Measurements from ENCODE around the gene FUOM.

FUOM gene, protein sequence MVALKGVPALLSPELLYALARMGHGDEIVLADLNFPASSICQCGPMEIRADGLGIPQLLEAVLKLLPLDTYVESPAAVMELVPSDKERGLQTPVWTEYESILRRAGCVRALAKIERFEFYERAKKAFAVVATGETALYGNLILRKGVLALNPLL

DNA sequence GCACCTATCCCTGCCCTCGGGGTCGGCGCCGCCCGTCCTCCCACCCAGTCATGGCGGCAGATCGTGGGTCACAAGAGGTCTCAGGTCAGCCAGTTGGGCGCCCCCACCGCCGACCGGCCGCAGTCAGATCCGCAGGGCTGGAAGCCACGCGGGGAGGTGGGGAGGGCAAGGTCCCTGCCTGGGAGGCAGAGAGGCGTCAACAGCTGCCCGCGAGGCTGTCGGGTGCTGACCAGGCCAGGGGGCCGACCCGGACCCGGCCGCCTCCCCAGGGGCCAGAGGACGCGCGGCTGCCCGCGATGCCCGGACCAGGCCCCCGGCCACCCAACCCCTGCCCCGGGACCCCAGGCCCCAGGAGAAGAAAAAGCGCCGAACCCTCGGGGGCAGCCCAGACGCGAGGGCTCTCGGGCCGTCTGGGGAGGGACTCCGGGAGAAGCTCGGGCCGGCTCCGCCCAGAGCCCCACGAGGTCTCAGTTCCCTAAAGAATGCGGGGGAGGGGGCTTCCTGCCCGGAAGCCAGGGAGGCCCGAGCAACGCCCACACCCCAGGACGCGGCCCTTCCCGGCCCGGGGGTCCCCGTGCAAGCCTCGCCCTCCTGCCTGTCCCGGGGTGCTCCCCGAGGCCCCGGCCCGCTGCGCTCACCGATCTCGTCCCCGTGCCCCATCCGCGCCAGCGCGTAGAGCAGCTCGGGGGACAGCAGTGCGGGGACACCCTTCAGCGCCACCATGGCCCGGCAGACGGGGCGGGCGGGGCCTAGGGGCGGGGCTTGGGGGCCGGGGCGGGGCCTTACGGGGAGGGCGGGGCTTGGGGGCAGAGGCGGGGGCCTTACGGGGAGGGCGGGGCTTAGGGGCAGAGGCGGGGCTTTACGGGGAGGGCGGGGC is at the start of gene FUOM:
Gene FUOM (minus strand): TSS at position 735 of the 877 bp plus-strand sequence. CDS start 12 bp downstream, at position 723.
- peak; percentile 81 for DNase-seq

DNA sequence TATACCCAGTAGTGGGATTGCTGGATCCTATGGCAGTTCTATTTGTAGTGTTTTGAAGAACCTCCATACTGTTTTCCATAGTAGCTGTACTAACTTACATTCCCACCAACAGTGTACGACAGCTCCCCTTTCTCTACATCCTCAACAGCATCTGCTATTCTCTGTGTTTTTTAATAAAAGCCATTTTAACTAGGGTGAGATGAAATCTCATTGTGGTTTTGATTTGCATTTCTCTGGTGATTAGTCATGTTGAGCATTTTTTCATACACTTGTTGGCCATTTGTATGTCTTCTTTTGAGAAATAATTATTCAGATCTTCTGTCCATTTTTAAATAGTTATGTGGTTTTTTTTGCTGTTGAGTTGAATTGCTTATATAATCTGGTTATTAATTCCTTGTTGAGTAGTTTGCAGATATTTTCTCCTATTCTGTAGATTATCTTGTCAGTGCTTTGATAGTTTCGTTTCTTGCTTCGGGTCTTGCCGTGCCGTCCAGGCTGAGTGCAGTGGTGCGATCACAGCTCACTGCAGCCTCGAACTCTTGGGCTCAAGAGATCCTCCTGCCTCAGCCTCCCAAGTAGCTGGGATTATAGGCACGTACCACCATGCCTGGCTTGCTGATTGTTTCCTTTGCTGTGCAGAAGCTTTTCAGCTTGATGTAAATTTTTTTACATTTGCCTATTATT is 48.2 kb upstream of the FUOM start:
- DNase-seq = no peak

DNA sequence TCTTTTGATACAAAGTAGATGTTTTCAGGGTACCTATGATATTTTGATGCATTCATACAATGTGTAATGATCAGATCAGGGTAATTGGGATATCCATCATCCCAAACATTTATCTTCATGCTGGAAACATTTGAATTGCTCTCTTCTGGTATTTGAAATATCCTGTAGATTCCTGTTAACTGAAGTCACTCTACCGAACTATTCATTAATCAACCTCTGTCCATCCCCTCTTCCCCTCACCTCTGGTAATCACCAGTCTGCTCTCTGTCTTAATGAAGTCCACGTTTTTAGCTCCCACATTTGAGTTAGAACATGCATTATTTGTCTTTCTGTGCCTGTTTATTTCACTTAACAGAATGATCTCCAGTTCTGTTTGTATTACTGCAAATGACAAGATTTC is 47.5 kb upstream of the FUOM start:
- DNase-seq = no peak

DNA sequence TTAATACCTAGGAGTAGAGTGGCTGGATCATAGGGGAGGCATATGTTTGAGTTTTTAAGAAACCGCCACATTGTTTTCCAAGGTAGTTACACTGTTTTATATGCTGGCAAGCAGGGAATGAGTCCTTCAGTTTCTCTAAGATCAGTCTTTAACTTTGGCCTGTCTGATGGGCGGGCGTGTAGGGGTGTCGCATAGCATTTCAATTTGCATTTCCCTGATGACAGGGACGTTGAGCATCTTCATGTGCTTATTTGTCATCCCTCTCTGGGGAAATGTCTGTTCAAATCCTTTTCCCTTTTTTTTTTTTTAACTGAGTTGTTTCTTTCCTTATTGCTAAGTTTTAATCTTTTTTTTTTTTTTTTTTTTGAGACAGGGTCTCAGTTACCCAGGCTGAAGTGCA is 46.0 kb upstream of the FUOM start:
- DNase-seq = no peak

DNA sequence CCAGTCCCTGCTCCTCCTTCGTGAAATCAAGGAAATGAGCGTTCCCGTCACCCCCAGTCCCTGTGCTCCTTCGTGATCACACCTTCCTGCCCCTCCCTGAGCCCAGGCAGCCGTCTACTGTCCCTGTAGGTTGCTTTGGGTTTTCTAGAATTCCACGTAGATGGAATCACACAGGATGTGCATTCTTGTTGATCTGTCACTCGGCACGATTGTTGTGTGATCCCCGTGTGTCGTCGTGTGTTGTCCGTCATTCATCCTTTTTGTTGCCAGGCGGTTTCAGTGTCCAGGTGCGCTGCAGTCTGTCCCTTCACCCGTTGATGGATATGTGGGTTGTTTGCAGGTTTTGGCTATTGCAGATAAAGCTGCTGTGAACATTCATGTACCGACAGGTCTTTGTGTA is 45.5 kb upstream of the FUOM start:
- no peak for DNase-seq

DNA sequence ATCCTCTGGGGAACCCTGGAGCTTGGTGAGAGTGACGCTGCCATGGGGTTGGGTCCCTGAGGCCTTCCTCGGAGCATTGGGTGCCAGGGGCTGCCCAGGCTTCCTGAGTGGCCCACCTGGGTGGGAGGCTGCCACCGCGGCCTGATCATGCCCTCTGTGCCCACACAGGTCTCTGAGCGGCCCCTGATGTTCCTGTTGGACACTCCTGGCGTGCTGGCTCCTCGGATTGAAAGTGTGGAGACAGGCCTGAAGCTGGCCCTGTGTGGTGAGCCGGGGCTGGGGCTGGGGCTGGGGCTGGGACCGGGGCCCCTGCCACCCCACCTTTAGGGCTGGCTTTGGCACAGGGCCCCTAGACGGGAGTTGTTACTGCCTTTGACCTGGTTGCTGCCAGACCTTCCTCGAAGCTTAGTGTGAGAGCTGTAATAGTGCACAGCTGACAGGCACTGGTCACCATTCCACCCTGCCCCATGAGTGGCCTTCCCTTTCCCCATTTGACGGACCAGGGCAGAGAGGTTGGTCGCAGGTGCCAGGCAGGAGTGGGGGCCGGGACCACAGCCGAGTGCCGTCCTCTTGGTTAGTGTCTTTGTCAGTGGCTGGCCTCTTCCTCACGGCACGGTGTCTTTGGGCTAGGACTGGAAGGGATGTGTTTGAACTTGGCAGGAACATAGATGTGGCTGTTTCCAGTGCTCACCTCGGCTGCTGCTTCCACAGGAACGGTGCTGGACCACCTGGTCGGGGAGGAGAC is 44.3 kb upstream of the FUOM start:
- no peak for DNase-seq

DNA sequence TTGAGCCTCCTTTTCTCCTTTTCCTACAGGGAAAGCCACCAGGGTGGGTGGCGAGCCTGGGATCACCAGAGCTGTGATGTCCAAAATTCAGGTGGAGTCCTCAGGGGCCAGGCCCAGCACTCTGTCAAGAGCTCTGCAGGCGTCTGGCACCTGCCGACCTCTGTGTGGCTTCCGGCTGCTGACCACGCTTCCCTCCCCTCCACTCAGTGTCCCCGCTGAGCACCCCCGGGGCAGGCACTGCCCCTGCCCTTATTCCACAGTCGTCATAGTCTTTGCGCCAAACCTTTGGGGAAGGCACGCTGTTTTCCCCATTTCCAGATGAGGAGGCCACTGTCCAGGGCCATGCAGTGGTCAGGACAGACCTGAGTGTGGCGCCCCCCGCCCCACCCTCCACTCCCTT is 43.7 kb upstream of the FUOM start:
- DNase-seq = no peak

DNA sequence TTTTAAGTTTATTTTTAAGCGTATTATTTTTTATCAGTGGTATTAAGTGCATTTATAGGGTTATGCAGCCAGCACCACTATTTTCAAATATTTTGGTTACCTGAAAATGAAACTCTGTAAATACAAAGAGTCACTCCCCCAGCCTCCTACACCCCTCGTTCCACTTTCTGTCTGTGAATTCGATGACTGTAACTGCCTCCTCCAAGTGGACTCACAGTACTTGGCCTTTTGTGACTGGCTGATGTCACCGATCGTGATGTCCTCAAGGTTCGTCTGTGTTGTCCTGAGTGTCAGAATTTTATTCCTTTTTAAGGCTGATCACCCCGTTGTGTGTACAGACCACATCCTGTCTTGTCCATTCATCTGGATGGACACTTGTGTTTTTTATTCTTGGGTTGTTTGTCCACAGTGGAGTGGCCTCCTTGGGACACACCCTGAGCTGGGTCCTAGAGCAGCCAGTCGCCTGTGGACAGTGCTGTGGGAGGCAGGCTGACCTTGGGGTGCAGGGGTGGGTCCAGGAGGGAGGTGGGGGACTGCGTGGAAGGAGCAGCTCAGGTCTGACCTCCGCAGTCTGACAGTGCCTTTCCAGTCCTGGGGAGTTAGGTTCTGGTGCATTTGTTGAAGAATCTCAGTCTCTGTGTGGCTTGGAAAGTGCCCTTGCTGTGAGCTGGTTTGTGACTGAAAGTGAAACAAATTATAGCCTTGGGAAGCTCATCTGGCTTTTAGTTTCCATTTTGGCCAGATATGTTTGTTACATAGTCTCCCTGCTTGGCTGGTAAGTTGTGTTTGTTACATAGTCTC is 43.0 kb upstream of the FUOM start:
- no peak for DNase-seq

DNA sequence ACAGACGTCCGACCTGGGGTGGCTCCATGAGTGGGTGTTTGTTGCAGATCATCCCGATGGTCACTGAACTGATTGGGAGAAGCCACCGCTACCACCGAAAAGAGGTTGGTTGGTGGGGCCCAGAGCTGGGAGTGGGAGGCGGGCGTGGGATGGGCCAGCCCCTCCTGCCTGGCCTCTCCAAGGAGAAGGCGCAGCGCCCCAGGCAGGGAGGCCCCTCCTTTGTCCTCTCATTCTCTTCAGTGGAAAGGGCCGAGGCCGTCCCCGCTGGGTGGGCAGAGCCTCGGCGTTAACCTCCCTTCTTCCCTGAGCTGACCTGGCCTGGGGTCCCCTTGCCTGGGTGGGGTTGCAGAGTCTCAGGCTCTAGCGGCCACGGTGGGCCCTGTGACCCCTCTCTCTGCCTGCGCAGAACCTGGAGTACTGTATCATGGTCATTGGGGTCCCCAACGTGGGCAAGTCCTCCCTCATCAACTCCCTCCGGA is 41.3 kb upstream of the FUOM start:
- no peak for DNase-seq

DNA sequence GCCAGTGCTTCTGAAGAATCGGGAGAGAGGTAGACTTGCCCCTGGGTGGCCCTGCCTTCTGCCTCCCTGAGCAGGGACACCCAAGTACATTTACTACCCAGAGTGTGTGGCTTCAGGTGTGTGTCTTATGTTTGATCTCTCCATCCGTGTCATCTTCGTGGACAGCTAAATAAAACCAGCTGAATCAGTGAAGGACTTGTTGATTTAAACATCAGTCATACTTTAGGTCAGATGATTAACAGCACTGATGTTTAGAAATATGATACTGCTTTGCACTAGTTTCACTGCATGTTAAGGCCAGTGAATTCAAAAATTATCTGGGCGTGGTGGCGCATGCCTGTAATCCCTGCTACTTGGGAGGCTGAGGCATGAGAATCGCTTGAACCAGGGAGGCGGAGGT is 40.1 kb upstream of the FUOM start:
- DNase-seq = no peak

DNA sequence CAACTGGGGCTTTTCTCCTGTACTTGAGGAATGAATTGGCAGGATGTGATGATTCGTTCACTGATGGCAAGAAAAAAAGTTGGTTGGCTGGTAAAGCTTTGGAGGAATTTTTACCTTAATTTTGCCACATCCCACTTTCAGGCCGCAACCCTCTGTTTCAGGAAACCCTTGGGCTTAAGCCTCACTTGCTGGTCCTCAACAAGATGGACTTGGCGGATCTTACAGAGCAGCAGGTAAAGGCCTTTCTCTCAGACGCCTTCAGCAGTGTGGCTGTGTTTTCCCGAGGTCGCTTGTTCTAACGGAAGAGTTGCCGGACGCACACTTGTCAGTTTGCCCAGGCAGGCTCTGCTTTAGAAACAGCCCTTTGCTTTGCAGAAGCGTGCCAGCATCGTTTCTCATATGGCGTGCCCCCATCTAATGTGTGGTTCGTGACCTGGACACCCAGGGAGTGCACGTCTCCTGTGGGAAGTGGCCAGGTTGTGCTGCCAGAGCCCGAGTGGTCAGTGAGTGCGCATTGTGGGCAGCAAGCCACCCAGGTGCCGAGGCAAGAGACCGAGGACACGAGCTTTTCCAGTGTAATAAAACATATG is 38.3 kb upstream of the FUOM start:
- no peak for DNase-seq

DNA sequence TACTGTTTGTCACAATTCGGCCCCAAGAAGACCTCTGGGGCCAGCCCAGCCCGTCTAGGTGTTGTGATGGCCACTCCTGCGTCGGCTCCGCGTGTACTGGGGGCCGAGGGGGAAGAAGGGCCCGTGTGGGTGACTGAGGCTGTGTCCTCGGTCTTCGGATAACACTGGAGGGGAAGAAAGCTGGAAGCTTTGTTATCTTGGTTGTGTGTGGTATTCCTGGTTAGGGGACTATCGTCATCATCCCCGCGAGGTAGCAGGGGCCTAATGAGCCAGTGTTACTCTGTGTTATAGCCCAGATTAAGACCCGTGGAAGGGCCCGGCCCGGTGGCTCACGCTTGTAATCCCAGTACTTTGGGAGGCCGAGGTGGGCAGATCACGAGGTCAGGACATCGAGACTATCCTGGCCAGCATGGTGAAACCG is 37.0 kb upstream of the FUOM start:
- DNase-seq = no peak

DNA sequence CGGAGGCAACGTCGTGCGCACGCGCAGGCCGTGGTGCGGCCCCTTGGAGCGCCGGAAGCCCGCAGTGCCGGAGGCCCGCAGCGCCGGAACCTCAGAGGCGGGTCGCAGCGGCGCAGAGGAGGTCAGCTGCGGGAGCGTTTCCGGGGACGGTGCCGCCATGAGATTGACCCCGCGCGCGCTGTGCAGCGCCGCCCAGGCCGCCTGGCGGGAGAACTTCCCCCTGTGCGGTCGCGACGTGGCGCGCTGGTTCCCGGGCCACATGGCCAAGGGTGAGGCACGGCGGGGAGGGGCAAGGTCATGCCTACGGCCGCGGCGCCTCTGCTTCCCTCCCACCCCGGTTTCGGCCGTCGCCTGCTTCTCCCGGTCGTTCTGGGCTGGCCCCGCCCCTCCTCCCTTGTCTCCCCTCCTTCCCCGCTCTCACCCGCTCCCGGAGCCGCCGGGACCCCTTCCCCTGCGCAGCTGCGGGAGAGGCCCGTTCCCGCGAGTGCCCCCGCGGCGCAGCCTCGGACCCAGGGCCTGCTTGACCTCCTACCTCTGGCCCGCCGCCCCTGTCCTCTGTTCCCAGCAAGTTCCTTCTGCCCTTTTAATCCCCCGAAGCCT is 36.3 kb upstream of the FUOM start, which contains the start of gene MTG1:
Gene MTG1 (plus strand): TSS at position 94 of the 600 bp plus-strand sequence. CDS start 64 bp downstream, at position 158.
- DNase-seq = peak; percentile 93

DNA sequence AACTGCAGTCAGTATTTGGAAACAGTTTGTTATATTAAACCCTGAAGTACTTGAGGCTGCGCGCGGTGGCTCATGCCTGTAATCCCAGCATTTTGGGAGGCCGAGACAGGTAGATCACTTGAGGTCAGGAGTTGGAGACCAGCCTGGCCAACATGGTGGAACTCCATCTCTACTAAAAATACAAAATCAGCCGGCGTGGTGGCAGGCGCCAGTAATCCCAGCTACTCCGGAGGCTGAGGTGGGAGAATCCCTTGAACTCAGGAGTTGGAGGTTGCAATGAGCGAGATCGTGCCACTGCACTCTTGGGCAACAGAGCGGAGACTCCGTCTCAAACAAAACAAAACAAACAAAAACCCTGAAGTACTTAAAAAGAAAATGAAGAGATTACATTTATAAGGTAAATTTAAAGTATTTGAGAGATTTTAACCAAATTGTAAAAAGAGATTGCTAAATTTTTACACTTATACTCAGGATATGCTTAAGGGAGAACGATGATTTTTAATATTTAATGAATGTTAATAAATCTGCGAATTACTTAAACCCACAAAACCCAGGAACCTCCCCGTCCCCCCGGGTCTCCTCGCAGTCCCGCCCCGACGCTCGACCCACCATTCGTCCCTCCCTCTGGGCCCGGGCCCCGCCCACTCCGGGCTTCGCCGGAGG is 35.7 kb upstream of the FUOM start:
- DNase-seq = no peak

DNA sequence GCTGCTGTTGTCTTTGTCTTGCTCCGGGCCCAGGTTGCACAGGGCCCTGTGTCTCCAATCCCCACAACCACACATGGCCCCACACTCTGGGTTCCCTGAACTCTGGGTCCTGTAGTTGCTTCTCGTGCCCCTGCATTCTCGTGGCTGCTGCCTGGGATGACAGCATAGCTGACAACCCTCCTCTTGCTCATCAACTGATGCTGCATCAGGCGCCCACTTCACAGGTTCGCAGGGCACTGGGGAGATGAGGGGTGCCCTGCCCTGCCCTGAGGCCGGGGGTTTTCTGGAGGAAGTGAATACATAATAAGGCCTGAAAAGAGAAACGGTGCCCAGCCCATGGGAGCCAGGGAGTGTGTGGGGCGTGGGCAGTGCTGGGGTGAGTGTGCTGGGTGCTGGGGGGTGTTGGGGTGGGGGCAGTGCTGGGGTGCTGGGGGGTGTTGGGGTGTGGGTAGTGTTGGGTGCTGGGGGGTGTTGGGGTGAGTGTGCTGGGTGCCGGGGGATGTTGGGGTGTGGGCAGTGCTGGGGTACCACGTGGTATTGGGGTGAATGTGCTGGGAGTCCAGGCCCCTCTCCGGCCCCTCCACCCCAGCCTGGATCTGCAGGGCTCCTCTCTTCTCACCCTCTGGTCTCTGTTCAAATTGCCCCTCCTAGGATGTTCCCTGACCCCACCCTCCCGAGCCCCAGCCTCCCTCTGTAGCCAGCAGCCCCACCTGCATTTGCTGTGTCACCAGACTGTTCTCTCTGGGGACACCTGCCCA is 34.1 kb upstream of the FUOM start:
- DNase-seq = peak; percentile 60

DNA sequence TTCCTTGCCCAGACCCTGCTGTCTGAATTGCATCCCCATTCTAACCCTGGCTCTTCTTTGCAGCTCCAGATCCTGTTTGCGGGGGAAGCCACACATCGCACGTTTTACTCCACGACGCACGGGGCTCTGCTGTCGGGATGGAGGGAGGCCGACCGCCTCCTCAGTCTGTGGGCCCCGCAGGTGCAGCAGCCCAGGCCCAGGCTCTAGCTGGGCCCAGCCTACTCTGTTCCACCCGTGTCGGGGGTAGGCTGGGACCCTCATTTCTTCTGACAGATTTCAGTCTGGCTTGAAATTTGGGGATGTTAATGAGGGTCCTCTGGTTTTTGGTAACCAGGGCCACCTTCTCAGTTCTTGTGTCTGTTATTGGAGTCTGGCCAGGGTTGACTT is 33.4 kb upstream of the FUOM start:
- no peak for DNase-seq

DNA sequence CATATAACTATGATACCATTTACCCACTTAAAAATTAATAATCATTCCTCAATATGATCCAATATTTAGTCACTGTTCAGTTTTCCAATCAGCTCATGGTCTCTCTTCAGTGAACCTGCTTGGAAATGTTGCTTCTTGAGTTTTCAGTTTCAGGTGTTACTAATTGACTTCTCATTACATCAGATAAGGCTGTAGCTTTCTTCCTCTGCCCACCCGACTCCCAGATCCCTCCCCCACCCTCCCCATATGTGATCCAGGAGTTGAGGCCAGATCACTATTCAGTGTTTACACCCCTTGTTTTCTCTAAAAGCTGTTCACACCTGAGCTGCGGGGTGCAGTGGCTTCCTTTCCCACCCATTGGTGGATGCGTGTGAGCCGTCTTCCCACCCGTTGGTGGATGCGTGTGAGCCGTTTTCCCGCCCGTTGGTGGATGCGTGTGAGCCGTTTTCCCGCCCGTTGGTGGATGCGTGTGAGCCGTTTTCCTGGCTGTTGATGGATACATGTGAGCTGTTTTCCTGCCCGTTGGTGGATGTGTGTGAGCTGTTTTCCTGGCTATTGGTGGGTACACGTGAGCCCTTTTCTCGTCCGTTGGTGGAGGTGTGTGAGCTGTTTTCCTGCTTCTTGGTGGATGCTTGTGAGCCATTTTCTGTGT is 32.9 kb upstream of the FUOM start:
- DNase-seq = no peak

DNA sequence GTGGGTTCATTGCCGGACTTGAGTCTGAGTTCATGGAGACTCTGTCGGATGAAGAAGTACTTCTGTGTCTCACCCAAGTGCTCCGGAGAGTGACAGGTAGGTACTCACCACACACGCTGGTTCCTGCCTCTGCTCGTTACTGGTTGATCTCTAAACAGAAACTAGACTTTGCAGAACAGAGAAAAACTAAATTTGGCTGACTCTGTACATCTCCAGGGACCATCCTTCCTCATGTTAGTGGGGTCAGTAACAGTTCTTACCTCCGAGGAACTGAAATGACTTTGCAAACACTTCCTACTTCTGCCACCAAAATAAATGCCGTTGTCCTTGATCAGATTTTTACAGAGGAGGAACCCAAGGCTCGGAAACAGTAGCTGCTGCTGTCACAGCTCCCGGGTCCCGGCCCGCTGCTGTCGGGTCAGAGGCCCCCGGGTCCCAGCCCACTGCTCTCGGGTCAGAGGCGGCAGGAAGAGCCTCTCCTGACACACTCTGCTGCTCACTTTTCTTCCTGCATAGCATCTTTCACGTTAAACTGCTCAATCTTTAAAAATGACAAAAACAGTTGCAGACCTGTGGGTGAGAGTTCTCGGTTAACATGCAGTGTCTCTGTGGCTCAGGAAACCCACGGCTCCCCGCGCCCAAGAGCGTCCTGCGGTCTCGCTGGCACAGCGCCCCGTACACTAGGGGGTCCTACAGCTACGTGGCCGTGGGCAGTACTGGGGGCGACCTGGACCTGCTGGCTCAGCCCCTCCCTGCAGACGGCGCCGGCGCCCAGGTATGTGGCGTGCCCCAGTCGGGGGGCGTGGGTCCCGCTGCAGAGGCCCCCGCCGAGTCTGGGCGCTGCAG is 31.4 kb upstream of the FUOM start:
- DNase-seq = peak; percentile 46
